Measurements from ENCODE around the gene NCAPG.

Gene NCAPG

GRCh38 chr4:17875402-17876070 is 64.8 kb downstream of the NCAPG start:
- DNase-seq (ENCODE audit: low spot score), result no peak

- no peak for DNase-seq (ENCODE audit: low spot score)
Observed at GRCh38 chr4:17876943-17877342, 66.2 kb downstream of the NCAPG start.

- DNase-seq (ENCODE audit: low spot score), result no peak
Observed at GRCh38 chr4:17877661-17878060, 66.9 kb downstream of the NCAPG start.

GRCh38 chr4:17884063-17884462 is 73.3 kb downstream of the NCAPG start:
- DNase-seq (ENCODE audit: low spot score), result no peak

- DNase-seq (ENCODE audit: low spot score), result no peak
Observed at GRCh38 chr4:17884511-17884910, 73.7 kb downstream of the NCAPG start.

- DNase-seq (ENCODE audit: low spot score), result no peak
Observed at GRCh38 chr4:17889692-17890091, 78.9 kb downstream of the NCAPG start.

- no peak for DNase-seq (ENCODE audit: low spot score)
Observed at GRCh38 chr4:17894421-17894820, 83.6 kb downstream of the NCAPG start.

Measured in CD4-positive, alpha-beta T cell treated with Interleukin-15 for 4 hours (primary cell).